ENCODE data around the gene SLC26A2. TPM values are rescaled to one million over a fixed set of nuclear protein-coding genes. Genes with fewer than 3 reads are reported as not detected.

The SLC26A2 gene
- total and polyA plus RNA-seq, 2 donors (not counting 1 experiment from before 2014, with no cell fraction given), result 2.1 to 13.2 TPM

- no peak overlapping the region for H3K4me2 ChIP-seq (replicated peaks; ENCODE audit: low read depth, low read length, poor library complexity, severe bottlenecking)
- H3K9me3 ChIP-seq (ENCODE audit: control extremely low read depth in 1 of 3, control insufficient read depth in 2 of 3, insufficient read depth in 1 of 3, low read length in 2 of 3), result no peaks in the 10 kb centered on the region
- TF ChIP-seq CTCF (IDR thresholded peaks at IDR 0.05) (no peak), EZH2 (IDR thresholded peaks at IDR 0.05; ENCODE audit: borderline replicate concordance, insufficient read depth, low read depth, low read length, poor library complexity, severe bottlenecking) (no peak)
- H3K4me3 ChIP-seq (ENCODE audit: control extremely low read depth in 1 of 5, extremely low read depth in 1 of 5, insufficient read depth in 1 of 5, low read depth in 2 of 5, low read length in 4 of 5), result no peak overlapping the region
- no peaks in the 10 kb centered on the region for H4K20me1 ChIP-seq (ENCODE audit: control insufficient read depth, insufficient read depth, low read length, poor library complexity, severe bottlenecking)
- 96% methylated on average over 3 of the region's 5 CpGs for WGBS (ENCODE audit: insufficient coverage)
- no peaks in the 10 kb centered on the region for H3K27me3 Mint-ChIP-seq
- H3K27me3 ChIP-seq (replicated peaks in 1 of 4; ENCODE audit: control extremely low read depth in 1 of 4, control insufficient read depth in 3 of 4, insufficient read depth in 4 of 4, low read length in 3 of 4), result no peaks in the 10 kb centered on the region
- ChIA-PET POLR2A (interaction anchor here (0.7 kb wide), 1 partner anchor 128 kb away, joined by 3 read pairs; no protein-coding TSS in a partner anchor), CTCF (interaction anchor here (0.7 to 1.6 kb wide), 3 partner anchors 28 to 110 kb away, joined by 3 to 5 read pairs (median 4); partner anchors contain the start of genes HMGXB3 and TIGD6)
- H2AFZ ChIP-seq (ENCODE audit: insufficient read depth, low read depth, low read length, poor library complexity, severe bottlenecking), result no peak overlapping the region
- no peaks in the 10 kb centered on the region for H3K36me3 ChIP-seq (replicated peaks in 1 of 2; ENCODE audit: control extremely low read depth in 1 of 2, control insufficient read depth in 1 of 2, extremely low read depth in 1 of 2, insufficient read depth in 2 of 2, low read length in 1 of 2)
- no peaks in the 10 kb centered on the region for H3K9me3 Mint-ChIP-seq (ENCODE audit: insufficient read depth)
- H3K27ac Mint-ChIP-seq, result no peak overlapping the region
- H3K4me1 Mint-ChIP-seq, result peaks cover 29% of the 10 kb centered on the region
- no peak overlapping the region for H3K9ac ChIP-seq (ENCODE audit: low read length)
- no peak for DNase-seq
- ATAC-seq (ENCODE audit: low read depth), result no peak
- H3K27ac ChIP-seq (ENCODE audit: low read length in 2 of 2), result no peak overlapping the region
- H3K4me1 ChIP-seq (ENCODE audit: control insufficient read depth in 2 of 2, insufficient read depth in 2 of 2, low read length in 2 of 2), result peaks cover 20% of the 10 kb centered on the region in 2 donors
- peaks cover 21% of the 10 kb centered on the region for H3K79me2 ChIP-seq (ENCODE audit: control insufficient read depth, insufficient read depth, low read length)
- intact Hi-C loops (cut with micrococcal nuclease), result loop anchor here (5.0 to 10.0 kb wide), 2 partner anchors 450 to 1292 kb away; partner anchors contain the start of genes CD74 and GM2A
- no peak overlapping the region for H3K4me3 Mint-ChIP-seq
These were observed 2.2 kb downstream of the SLC26A2 start for GRCh38 chr5:149962601-149963300.

DNA sequence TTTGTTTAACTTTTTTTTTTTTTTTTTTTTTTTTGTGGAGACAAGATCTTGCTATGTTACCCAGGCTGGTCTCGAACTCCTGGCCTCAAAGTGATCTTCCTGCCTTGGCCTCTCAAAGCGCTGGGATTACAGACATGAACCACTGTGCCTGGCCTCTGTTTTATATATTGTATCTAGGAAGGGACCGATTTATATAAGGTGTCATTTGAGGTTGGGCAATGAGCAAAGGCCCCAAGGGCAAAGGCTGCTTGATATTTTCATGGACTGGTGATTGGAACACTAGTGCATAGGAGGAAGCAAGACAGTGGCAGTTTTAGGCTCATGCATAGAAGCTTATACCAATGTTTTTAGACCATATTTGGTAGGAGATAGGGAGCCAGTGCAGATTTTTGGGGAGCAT lies 3.2 kb downstream of the SLC26A2 start:
- Histone ChIP-seq H3K27ac (ENCODE audit: low read length in 2 of 2) (no peak overlapping the region), H4K20me1 (ENCODE audit: control insufficient read depth, insufficient read depth, low read length, poor library complexity, severe bottlenecking) (no peaks in the 10 kb centered on the region), H3K36me3 (replicated peaks in 1 of 2; ENCODE audit: control extremely low read depth in 1 of 2, control insufficient read depth in 1 of 2, extremely low read depth in 1 of 2, insufficient read depth in 2 of 2, low read length in 1 of 2) (no peaks in the 10 kb centered on the region), H3K9ac (ENCODE audit: low read length) (no peak overlapping the region), H3K4me2 (replicated peaks; ENCODE audit: low read depth, low read length, poor library complexity, severe bottlenecking) (no peak overlapping the region), H3K27me3 (replicated peaks in 1 of 4; ENCODE audit: control extremely low read depth in 1 of 4, control insufficient read depth in 3 of 4, insufficient read depth in 4 of 4, low read length in 3 of 4) (no peaks in the 10 kb centered on the region), H3K4me1 (ENCODE audit: control insufficient read depth in 2 of 2, insufficient read depth in 2 of 2, low read length in 2 of 2) (peaks cover 20% of the 10 kb centered on the region in 2 donors), H3K4me3 (ENCODE audit: control extremely low read depth in 1 of 5, extremely low read depth in 1 of 5, insufficient read depth in 1 of 5, low read depth in 2 of 5, low read length in 4 of 5) (no peak overlapping the region), H2AFZ (ENCODE audit: insufficient read depth, low read depth, low read length, poor library complexity, severe bottlenecking) (no peak overlapping the region), H3K79me2 (ENCODE audit: control insufficient read depth, insufficient read depth, low read length) (peaks cover 22% of the 10 kb centered on the region), H3K9me3 (ENCODE audit: control extremely low read depth in 1 of 3, control insufficient read depth in 2 of 3, insufficient read depth in 1 of 3, low read length in 2 of 3) (no peaks in the 10 kb centered on the region)
- no peak for DNase-seq
- Mint-ChIP-seq H3K27ac (no peak overlapping the region), H3K27me3 (no peaks in the 10 kb centered on the region), H3K4me1 (peaks cover 29% of the 10 kb centered on the region), H3K4me3 (no peak overlapping the region), H3K9me3 (ENCODE audit: insufficient read depth) (no peaks in the 10 kb centered on the region)
- intact Hi-C loops (cut with micrococcal nuclease), result loop anchor here (5.0 to 10.0 kb wide), 2 partner anchors 449 to 1291 kb away; partner anchors contain the start of genes CD74 and GM2A
- CTCF ChIA-PET, result no interaction called here
- no peak for ATAC-seq (ENCODE audit: low read depth)
- POLR2A ChIA-PET, result no interaction called here
- TF ChIP-seq CTCF (IDR thresholded peaks at IDR 0.05) (no peak), EZH2 (IDR thresholded peaks at IDR 0.05; ENCODE audit: borderline replicate concordance, insufficient read depth, low read depth, low read length, poor library complexity, severe bottlenecking) (no peak)
- WGBS (ENCODE audit: insufficient coverage), result 100% methylated on average over 3 of the region's 3 CpGs

Measured in B cell (primary cell).